Measurements from ENCODE around the gene LDLRAP1. TPM values are rescaled to one million over a fixed set of nuclear protein-coding genes. Genes with fewer than 3 reads are reported as not detected.

LDLRAP1 gene
- total RNA-seq, 1 experiment from 2014 or later = 16.3 TPM

GRCh38 chr1:25520446-25521061, 22.9 kb upstream of the LDLRAP1 start:
- peaks cover 6% of the 10 kb centered on the region for H3K9me3 Mint-ChIP-seq
- TF ChIP-seq SP1 (CRISPR knock-in tag; conservative IDR thresholded peaks at IDR 0.05) = no peak
- TF ChIP-seq, protein P1, sequence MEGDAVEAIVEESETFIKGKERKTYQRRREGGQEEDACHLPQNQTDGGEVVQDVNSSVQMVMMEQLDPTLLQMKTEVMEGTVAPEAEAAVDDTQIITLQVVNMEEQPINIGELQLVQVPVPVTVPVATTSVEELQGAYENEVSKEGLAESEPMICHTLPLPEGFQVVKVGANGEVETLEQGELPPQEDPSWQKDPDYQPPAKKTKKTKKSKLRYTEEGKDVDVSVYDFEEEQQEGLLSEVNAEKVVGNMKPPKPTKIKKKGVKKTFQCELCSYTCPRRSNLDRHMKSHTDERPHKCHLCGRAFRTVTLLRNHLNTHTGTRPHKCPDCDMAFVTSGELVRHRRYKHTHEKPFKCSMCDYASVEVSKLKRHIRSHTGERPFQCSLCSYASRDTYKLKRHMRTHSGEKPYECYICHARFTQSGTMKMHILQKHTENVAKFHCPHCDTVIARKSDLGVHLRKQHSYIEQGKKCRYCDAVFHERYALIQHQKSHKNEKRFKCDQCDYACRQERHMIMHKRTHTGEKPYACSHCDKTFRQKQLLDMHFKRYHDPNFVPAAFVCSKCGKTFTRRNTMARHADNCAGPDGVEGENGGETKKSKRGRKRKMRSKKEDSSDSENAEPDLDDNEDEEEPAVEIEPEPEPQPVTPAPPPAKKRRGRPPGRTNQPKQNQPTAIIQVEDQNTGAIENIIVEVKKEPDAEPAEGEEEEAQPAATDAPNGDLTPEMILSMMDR (IDR thresholded peaks at IDR 0.05) = peak; percentile 65
- H3K36me3 Mint-ChIP-seq = no peaks in the 10 kb centered on the region
- ChIA-PET POLR2A (interaction anchor here (0.6 kb wide), 1 partner anchor 53 kb away, joined by 3 read pairs; no protein-coding TSS in a partner anchor), CTCF (interaction anchor here (0.5 to 10.9 kb wide), 23 partner anchors 8 to 396 kb away, joined by 3 to 175 read pairs (median 4); partner anchors contain the start of gene LDLRAP1)
- no peaks in the 10 kb centered on the region; the same call in 1 of the 2 replicates for H3K27me3 Mint-ChIP-seq (ENCODE audit: low read depth)
- H3K27ac Mint-ChIP-seq = peak overlapping the region; percentile 76; the same call in 1 of the 2 replicates
- peaks cover 23% of the 10 kb centered on the region for H3K4me1 Mint-ChIP-seq
- H3K4me3 Mint-ChIP-seq = no peak overlapping the region
- ATAC-seq (no peak), DNase-seq (ENCODE audit: low spot score) (peak; percentile 66)

DNA sequence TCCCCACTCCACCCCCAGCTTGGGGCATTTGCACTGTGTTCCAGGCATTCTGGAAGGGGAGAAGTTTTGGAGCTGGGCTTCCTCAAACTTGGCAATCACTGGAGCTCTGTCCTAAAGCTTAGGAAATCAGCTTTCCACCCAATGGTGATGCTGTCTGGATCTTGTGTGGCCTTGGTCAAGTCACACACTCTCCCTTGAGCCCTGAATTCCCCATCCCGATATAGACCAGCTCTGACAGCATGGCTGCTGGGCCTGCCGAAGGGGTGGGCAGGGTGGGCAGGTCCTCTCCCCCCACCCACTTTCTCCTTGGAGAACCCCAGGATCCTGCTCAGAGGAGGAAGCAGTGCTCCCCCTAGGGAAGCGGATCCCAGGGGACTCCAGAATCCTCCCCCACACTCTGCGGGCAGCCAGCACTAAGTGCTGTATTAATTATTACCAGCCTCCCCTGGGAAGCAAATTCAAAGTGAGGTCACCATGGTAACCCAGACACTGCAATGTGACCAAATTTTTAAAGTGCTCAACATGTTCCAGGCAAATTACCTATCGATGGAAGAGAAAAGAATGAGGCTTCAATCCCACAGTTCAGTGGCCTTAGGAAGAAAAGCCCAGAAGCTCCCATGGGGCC, 21.3 kb upstream of the LDLRAP1 start:
- ATAC-seq (no peak), DNase-seq (ENCODE audit: low spot score) (no peak)
- H3K27me3 Mint-ChIP-seq (ENCODE audit: low read depth) = no peaks in the 10 kb centered on the region; the same call in 1 of the 2 replicates
- ChIA-PET CTCF (interaction anchor here (0.8 to 10.9 kb wide), 4 partner anchors 18 to 235 kb away, joined by 3 to 175 read pairs (median 6); no protein-coding TSS in a partner anchor), POLR2A (no interaction called here)
- H3K4me3 Mint-ChIP-seq = no peak overlapping the region
- no peak overlapping the region for H3K27ac Mint-ChIP-seq
- H3K9me3 Mint-ChIP-seq = peaks cover 7% of the 10 kb centered on the region
- peaks cover 23% of the 10 kb centered on the region for H3K4me1 Mint-ChIP-seq
- no peaks in the 10 kb centered on the region for H3K36me3 Mint-ChIP-seq
- TF ChIP-seq, protein P2, sequence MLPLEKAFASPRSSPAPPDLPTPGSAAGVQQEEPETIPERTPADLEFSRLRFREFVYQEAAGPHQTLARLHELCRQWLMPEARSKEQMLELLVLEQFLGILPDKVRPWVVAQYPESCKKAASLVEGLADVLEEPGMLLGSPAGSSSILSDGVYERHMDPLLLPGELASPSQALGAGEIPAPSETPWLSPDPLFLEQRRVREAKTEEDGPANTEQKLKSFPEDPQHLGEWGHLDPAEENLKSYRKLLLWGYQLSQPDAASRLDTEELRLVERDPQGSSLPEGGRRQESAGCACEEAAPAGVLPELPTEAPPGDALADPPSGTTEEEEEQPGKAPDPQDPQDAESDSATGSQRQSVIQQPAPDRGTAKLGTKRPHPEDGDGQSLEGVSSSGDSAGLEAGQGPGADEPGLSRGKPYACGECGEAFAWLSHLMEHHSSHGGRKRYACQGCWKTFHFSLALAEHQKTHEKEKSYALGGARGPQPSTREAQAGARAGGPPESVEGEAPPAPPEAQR (CRISPR knock-in tag; IDR thresholded peaks at IDR 0.05) = no peak
- TF ChIP-seq, protein P3, sequence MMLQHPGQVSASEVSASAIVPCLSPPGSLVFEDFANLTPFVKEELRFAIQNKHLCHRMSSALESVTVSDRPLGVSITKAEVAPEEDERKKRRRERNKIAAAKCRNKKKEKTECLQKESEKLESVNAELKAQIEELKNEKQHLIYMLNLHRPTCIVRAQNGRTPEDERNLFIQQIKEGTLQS (CRISPR knock-in tag; conservative IDR thresholded peaks at IDR 0.05) = no peak
- TF ChIP-seq, protein P4, sequence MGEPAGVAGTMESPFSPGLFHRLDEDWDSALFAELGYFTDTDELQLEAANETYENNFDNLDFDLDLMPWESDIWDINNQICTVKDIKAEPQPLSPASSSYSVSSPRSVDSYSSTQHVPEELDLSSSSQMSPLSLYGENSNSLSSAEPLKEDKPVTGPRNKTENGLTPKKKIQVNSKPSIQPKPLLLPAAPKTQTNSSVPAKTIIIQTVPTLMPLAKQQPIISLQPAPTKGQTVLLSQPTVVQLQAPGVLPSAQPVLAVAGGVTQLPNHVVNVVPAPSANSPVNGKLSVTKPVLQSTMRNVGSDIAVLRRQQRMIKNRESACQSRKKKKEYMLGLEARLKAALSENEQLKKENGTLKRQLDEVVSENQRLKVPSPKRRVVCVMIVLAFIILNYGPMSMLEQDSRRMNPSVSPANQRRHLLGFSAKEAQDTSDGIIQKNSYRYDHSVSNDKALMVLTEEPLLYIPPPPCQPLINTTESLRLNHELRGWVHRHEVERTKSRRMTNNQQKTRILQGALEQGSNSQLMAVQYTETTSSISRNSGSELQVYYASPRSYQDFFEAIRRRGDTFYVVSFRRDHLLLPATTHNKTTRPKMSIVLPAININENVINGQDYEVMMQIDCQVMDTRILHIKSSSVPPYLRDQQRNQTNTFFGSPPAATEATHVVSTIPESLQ (CRISPR knock-in tag; IDR thresholded peaks at IDR 0.05) = no peak
- TF ChIP-seq GTF2I (CRISPR knock-in tag; conservative IDR thresholded peaks at IDR 0.05) (no peak), GABPB1 (CRISPR knock-in tag; IDR thresholded peaks at IDR 0.05) (no peak), CBFB (CRISPR knock-in tag; IDR thresholded peaks at IDR 0.05; ENCODE audit: low read depth) (no peak), ARID4B (CRISPR knock-in tag; IDR thresholded peaks at IDR 0.05; ENCODE audit: borderline replicate concordance) (no peak), ERG (CRISPR knock-in tag; IDR thresholded peaks at IDR 0.05) (no peak), ZBTB21 (CRISPR knock-in tag; IDR thresholded peaks at IDR 0.05; ENCODE audit: borderline replicate concordance) (no peak)
- TF ChIP-seq, protein P5, sequence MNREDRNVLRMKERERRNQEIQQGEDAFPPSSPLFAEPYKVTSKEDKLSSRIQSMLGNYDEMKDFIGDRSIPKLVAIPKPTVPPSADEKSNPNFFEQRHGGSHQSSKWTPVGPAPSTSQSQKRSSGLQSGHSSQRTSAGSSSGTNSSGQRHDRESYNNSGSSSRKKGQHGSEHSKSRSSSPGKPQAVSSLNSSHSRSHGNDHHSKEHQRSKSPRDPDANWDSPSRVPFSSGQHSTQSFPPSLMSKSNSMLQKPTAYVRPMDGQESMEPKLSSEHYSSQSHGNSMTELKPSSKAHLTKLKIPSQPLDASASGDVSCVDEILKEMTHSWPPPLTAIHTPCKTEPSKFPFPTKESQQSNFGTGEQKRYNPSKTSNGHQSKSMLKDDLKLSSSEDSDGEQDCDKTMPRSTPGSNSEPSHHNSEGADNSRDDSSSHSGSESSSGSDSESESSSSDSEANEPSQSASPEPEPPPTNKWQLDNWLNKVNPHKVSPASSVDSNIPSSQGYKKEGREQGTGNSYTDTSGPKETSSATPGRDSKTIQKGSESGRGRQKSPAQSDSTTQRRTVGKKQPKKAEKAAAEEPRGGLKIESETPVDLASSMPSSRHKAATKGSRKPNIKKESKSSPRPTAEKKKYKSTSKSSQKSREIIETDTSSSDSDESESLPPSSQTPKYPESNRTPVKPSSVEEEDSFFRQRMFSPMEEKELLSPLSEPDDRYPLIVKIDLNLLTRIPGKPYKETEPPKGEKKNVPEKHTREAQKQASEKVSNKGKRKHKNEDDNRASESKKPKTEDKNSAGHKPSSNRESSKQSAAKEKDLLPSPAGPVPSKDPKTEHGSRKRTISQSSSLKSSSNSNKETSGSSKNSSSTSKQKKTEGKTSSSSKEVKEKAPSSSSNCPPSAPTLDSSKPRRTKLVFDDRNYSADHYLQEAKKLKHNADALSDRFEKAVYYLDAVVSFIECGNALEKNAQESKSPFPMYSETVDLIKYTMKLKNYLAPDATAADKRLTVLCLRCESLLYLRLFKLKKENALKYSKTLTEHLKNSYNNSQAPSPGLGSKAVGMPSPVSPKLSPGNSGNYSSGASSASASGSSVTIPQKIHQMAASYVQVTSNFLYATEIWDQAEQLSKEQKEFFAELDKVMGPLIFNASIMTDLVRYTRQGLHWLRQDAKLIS (CRISPR knock-in tag; IDR thresholded peaks at IDR 0.05; ENCODE audit: borderline replicate concordance) = no peak
- TF ChIP-seq, protein P1 (IDR thresholded peaks at IDR 0.05) = no peak

All from WTC11 (cell line).